T-helper 17 cell (primary cell): ENCODE results near the gene EFCAB12. TPM values are rescaled to one million over a fixed set of nuclear protein-coding genes. Genes with fewer than 3 reads are reported as not detected.
A peak's percentile ranks its signal among the peaks of the same experiment; 100 is the strongest.

Experiments
- ATAC-seq: fragments of 150-1000 bp; cut with Tn5 transposase; 2 replicates; pipeline ENCODE4 v1.10.0; 2021; ENCODE audit warnings: mild to moderate bottlenecking, moderate library complexity
- DNase-seq, 3 donors: peaks; one replicate each; pipeline versions ENCODE4 v3.0.0 to v3.0.0-alpha.2; 2020 to 2021
- H3K9me3 ChIP-seq: one replicate; pipeline ENCODE4 v1.7.0; 2013; ENCODE audit warnings: low read length, mild to moderate bottlenecking; ENCODE audit not compliant: control insufficient read depth, poor library complexity, severe bottlenecking
- H3K27ac Mint-ChIP-seq: one replicate; pipeline ENCODE4 v1.8.0; 2022; ENCODE audit warnings: mild to moderate bottlenecking, moderate library complexity, mixed read lengths
- H3K27me3 Mint-ChIP-seq: one replicate; pipeline ENCODE4 v1.8.0; 2022; ENCODE audit warnings: mixed read lengths
- H3K36me3 Mint-ChIP-seq: one replicate; pipeline ENCODE4 v1.8.0; 2022; ENCODE audit warnings: low read depth, mixed read lengths
- H3K4me1 Mint-ChIP-seq: one replicate; pipeline ENCODE4 v1.8.0; 2022; ENCODE audit warnings: mild to moderate bottlenecking, mixed read lengths
- H3K4me3 Mint-ChIP-seq: one replicate; pipeline ENCODE4 v1.8.0; 2022; ENCODE audit warnings: mild to moderate bottlenecking, moderate library complexity, mixed read lengths
- total RNA-seq, 4 donors: library from RNA in 2 of 4; stranded (reverse) in 2 of 4; gene quantifications; one replicate each; pipeline ENCODE4 v1.2.3 and lab custom pipeline; 2022 to 2026

EFCAB12 gene
- total RNA-seq, 2 donors from 2014 or later, result 2.3 to 5.2 TPM

DNA sequence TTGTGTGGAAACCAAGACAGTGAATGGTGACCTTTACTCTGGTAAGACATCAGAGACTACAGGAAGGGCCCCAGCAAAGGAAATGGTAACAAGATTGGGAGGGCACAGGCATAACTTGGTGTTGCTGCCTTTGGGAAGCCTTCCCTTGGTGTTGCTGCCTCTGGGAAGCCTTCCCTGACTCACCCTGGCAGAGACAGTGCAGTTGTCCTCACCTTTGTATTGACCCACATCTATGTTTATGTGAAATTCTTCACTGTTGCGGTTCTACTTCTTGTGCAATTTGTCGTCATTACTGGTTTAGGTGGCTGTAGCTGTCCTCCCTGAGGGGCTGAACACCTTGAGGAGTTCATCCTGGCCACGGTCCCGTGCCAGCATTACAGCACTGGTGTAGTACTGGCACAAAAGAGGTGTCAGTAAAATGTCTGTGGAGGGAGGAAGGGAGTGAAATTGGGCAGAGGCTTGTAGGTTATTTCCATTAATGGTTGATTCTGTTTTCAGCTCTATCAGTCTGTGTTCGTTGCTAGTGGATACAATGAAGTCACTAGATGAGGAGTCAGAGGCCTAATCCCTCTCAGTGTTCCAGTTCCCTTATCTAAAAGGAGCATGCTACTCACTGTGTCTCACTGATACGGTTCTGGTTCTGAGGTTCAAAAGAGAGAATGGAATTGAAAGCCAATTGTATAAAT is 33.2 kb upstream of the EFCAB12 start:
- ATAC-seq (no peak), DNase-seq (no peak)
- Mint-ChIP-seq H3K4me3 (no peak overlapping the region), H3K27me3 (no peaks in the 10 kb centered on the region), H3K27ac (no peak overlapping the region), H3K36me3 (peaks cover 6% of the 10 kb centered on the region), H3K4me1 (peaks cover 7% of the 10 kb centered on the region)
- no peaks in the 10 kb centered on the region for H3K9me3 ChIP-seq

DNA sequence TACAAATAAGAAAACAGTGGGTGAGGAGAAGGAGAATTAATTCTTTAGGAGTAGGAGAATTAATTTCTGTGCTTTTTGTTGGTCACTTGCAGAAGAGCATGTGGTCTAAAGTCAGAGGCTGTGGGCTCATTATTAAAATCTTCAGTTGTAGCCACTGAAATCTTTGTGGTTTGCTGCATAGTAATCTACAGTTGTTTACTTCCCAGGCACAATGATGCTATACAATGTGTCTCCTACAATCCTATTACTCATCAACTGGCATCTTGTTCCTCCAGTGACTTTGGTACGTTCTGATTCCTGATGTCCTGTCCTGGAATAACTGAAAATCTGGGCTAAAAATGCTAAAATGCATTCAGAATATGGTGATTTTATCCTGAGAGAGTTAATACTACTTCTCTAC is 32.6 kb upstream of the EFCAB12 start:
- DNase-seq (no peak), ATAC-seq (no peak)
- peaks cover 7% of the 10 kb centered on the region for H3K4me1 Mint-ChIP-seq
- H3K27me3 Mint-ChIP-seq, result no peaks in the 10 kb centered on the region
- H3K27ac Mint-ChIP-seq, result peak overlapping the region; percentile 41
- H3K4me3 Mint-ChIP-seq, result no peak overlapping the region
- no peaks in the 10 kb centered on the region for H3K9me3 ChIP-seq
- peaks cover 6% of the 10 kb centered on the region for H3K36me3 Mint-ChIP-seq

DNA sequence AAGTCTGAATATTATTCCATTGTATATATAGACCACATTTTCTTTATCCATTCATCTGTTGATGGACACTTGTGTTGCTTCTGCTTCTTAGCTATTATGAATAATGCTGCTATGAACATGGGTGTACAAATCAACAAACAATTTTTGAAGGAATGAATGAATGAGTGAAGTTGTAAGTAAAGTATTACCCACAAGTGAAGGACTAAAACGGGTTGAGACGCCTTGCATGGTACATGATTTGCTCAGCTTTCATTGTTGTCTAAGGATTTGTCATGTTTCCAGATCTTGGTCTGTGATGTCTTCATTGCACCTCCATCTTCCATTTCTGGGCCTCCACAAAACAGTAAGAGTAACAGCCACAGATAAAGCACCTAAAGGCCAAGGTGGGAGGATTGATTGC is 32.1 kb upstream of the EFCAB12 start:
- peak overlapping the region; percentile 41 for H3K27ac Mint-ChIP-seq
- H3K9me3 ChIP-seq, result no peaks in the 10 kb centered on the region
- DNase-seq, result no peak
- peaks cover 7% of the 10 kb centered on the region for H3K4me1 Mint-ChIP-seq
- H3K4me3 Mint-ChIP-seq, result no peak overlapping the region
- no peaks in the 10 kb centered on the region for H3K27me3 Mint-ChIP-seq
- H3K36me3 Mint-ChIP-seq, result peaks cover 6% of the 10 kb centered on the region
- ATAC-seq, result no peak

DNA sequence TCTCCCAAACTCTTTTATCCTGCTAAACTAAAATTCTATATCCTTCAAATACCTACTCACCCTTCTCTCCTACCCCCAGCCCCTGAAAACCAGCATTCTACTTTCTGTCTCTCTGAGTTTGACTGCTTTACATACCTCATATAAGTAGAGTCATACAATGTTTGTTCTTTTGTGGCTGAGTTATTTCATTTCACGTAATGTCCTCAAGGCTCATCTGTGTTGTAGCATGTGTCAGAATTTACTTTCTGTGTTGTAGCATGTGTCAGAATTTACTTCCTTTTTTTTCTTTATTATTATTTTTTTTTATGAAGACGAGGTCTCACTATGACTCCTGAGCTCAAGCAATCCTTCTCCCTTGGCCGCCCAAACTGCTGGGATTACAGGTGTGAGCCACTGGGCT is 31.7 kb upstream of the EFCAB12 start:
- H3K4me3 Mint-ChIP-seq, result no peak overlapping the region

DNA sequence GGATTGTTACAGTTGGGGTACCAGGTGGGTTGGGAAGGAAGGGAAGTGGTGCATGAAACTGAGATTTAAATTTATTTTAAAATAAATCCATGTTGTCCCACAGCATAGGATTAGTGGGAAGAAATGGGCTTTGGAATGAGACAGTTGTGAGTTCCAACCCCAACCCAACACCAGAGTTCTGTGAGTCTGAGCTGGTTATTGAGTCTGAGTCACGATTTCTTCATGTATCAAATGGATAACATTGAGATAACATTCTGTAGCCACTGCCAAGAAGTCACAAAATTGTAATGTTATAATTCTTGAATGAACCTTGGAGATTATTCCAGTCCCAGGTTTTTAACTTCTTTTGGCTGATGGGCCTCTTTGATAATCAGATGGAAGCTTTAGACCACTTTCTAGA is 25.3 kb upstream of the EFCAB12 start:
- peaks cover 16% of the 10 kb centered on the region for H3K36me3 Mint-ChIP-seq
- no peaks in the 10 kb centered on the region for H3K27me3 Mint-ChIP-seq
- H3K27ac Mint-ChIP-seq, result no peak overlapping the region
- no peak for DNase-seq
- no peaks in the 10 kb centered on the region for H3K9me3 ChIP-seq
- H3K4me1 Mint-ChIP-seq, result peaks cover 12% of the 10 kb centered on the region
- ATAC-seq, result no peak
- no peak overlapping the region for H3K4me3 Mint-ChIP-seq

More for the DNA sequence above, 31.7 kb upstream of the EFCAB12 start:
- Mint-ChIP-seq H3K27ac (peak overlapping the region; percentile 41), H3K4me1 (peaks cover 7% of the 10 kb centered on the region), H3K36me3 (peaks cover 6% of the 10 kb centered on the region), H3K27me3 (no peaks in the 10 kb centered on the region)
- ATAC-seq (no peak), DNase-seq (no peak)
- no peaks in the 10 kb centered on the region for H3K9me3 ChIP-seq

DNA sequence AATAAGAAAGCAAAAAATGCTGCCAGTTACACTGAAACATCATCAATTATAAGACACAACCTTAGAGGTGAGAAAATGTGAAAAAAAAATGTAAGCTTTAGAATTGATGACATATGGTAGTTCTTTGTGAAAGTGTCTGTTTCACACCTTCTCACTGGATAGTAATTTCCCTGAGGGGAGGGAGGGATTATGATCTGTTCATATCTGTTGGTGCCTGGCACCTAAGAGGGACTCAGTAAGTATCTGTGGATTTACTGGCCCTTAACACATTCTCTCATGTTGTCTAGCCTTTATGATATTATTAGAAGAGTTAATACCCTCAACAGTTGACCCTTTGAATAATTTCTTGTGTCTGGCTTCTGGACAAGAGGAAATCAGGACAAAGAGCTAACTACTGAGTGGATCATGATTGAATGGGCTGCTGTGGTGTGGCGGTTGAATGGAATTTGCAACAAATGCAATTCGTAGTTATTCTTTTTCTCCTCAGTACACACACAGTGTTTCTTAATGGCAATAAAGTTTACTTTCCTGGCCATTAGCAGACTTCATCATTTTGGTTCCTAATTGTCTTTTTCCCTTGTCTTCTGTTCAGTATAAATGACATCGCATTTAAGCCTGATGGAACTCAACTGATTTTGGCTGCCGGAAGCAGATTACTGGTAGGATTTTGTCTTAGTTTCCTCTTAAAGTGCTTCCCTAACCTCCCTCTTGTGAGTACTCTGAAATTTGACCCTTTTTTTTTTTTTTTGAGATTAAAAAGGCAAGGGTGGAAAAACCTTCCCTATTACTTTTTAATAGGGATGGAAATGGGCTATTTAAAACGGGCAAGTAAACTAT is 21.1 kb upstream of the EFCAB12 start:
- Mint-ChIP-seq H3K27me3 (no peaks in the 10 kb centered on the region), H3K4me1 (peaks cover 12% of the 10 kb centered on the region), H3K36me3 (peaks cover 16% of the 10 kb centered on the region), H3K4me3 (no peak overlapping the region), H3K27ac (no peak overlapping the region)
- no peak for DNase-seq
- ATAC-seq, result no peak
- H3K9me3 ChIP-seq, result no peaks in the 10 kb centered on the region

DNA sequence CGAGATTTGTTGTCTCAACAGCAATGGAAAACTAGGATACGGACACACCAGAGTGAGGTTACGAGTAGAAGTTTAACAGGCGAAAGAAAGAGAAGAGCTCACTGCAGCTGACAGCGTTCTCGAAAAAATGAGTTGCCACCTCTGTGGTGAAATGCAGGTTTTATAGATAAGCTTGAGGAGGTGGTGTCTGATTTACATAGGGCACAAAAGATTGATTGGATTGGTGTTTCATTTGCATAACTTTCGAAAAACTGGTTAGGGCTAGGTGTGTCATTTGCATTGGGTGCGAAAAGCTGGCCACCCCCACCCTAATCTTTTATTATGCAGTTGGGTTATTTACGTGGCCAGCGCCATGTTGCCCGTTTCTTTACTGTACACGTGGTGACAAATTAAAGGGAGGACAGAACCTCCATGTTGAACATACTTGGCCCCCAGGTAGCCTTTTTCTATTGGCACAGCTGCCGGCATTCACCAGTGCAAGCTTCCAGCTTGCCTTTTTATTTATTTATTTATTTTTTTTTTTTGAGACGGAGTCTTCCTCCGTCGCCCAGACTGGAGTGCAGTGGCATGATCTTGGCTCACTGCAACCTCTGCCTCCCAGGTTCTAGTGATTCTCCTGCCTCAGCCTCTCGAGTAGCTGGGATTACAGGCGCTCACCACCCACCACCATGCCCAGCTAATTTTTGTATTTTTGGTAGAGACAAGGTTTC is 19.9 kb upstream of the EFCAB12 start:
- peaks cover 14% of the 10 kb centered on the region for H3K4me1 Mint-ChIP-seq
- ATAC-seq (no peak), DNase-seq (no peak)
- H3K4me3 Mint-ChIP-seq, result no peak overlapping the region
- H3K27me3 Mint-ChIP-seq, result no peaks in the 10 kb centered on the region
- no peak overlapping the region for H3K27ac Mint-ChIP-seq
- peaks cover 13% of the 10 kb centered on the region for H3K36me3 Mint-ChIP-seq
- H3K9me3 ChIP-seq, result no peaks in the 10 kb centered on the region

DNA sequence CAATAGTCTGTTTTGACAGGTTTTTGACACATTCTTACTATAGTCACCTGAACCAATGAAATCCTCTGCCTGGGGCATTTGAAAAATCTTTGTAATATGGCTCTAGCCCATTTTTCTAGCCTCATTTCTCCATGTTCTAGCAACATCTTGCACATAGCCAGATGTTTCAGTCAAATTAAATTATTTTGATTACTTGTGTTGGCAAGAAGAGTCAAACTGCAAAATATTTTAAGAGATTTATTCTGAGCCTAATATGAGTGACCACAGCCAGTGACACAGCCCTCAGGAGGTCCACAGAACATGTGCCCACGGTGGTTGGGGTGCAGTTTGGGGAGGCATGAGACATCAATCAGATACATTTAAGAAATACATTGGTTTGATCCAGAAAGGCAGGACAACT is 18.5 kb upstream of the EFCAB12 start:
- Mint-ChIP-seq H3K27ac (no peak overlapping the region), H3K27me3 (no peaks in the 10 kb centered on the region), H3K36me3 (peaks cover 3% of the 10 kb centered on the region), H3K4me1 (peaks cover 17% of the 10 kb centered on the region), H3K4me3 (no peak overlapping the region)
- ATAC-seq (no peak), DNase-seq (no peak)
- H3K9me3 ChIP-seq, result no peaks in the 10 kb centered on the region

DNA sequence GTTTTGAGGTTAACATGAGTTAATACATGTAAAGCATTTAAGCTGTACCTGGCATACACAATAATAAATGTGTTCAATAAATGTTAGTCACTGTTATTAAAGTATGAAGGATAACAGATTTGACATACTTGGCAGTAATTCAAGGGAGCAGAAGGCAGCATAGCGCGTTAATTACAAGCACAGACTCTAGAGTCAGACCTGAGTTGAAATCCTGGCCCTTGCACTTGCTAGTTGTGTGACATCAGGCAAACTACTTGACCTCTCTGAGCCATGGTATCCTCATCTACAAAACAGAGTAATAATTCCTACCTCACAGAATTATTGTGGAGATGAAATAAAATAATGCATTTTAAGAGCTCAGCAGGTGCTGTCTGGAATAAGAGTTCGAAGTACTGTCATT is 17.0 kb upstream of the EFCAB12 start:
- Mint-ChIP-seq H3K4me3 (no peak overlapping the region), H3K27me3 (no peaks in the 10 kb centered on the region), H3K27ac (no peak overlapping the region), H3K36me3 (peaks cover 2% of the 10 kb centered on the region), H3K4me1 (peaks cover 24% of the 10 kb centered on the region)
- no peaks in the 10 kb centered on the region for H3K9me3 ChIP-seq
- ATAC-seq (no peak), DNase-seq (no peak)

DNA sequence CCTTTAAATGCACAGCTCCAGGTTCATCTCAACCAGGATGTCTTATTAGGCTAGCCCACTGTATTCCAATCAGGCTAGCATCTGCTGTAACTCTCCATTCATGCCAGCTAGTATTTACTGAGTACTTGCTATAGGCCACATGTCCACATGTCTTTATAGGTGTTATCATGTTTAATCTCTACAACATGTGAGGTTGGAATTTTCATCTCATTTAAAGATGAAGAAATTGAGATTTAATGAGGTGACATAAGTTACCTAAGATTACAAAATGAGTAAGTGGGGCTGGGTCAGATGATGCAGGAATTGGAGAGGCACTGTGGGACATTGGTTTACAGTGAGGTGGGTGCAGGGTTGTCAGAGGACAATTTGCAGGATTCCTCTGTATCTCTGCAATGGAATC is 14.5 kb upstream of the EFCAB12 start:
- Mint-ChIP-seq H3K27me3 (no peaks in the 10 kb centered on the region), H3K4me3 (peak overlapping the region; percentile 69), H3K27ac (peak overlapping the region; percentile 95), H3K4me1 (peaks cover 33% of the 10 kb centered on the region), H3K36me3 (no peaks in the 10 kb centered on the region)
- DNase-seq (no peak), ATAC-seq (no peak)
- H3K9me3 ChIP-seq, result no peaks in the 10 kb centered on the region

DNA sequence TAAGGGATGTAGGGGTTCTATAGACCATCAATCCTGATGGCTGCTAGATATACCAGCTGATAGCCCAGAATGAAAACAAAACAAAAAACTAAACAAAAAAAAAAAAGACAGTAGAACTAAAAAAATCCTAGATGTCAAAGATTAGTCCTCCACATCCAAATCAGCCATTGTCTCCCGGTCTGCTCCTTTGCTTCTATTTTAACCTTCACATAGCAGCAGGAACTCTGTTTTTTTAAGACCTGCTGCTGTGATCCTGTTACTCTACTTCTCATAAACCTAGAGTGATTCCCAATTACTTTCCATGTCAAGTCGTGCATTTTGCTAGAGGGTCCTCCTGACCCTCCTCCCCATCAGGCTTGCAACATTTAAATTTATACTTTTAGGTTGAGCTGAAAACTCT is 14.1 kb upstream of the EFCAB12 start:
- H3K4me1 Mint-ChIP-seq, result peaks cover 38% of the 10 kb centered on the region
- no peaks in the 10 kb centered on the region for H3K9me3 ChIP-seq
- no peak for ATAC-seq
- peak overlapping the region; percentile 69 for H3K4me3 Mint-ChIP-seq
- DNase-seq, result no peak
- H3K27ac Mint-ChIP-seq, result peak overlapping the region; percentile 95
- H3K36me3 Mint-ChIP-seq, result no peaks in the 10 kb centered on the region
- H3K27me3 Mint-ChIP-seq, result no peaks in the 10 kb centered on the region

DNA sequence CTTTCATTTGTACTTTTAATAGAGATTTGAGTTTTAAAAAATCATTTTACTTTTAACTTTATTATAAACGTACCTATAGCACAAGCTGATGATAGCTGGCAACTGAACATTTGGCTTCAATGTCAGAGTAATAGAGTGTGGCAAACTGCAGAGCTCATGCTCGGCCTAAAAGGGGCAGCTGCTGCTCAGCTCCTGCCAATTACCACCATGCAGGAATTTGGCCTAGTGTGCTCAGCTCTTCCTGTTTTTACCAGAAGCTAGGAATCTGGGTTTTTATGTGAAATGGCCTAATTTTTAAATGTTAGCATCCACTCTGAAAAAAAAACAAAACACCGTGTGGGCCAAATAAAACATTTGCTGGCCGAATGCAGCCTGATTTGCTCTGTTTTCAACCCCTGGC is 13.3 kb upstream of the EFCAB12 start:
- no peaks in the 10 kb centered on the region for H3K36me3 Mint-ChIP-seq
- H3K27ac Mint-ChIP-seq, result peak overlapping the region; percentile 95
- DNase-seq (no peak), ATAC-seq (no peak)
- H3K9me3 ChIP-seq, result no peaks in the 10 kb centered on the region
- no peak overlapping the region for H3K4me3 Mint-ChIP-seq
- peaks cover 42% of the 10 kb centered on the region for H3K4me1 Mint-ChIP-seq
- no peaks in the 10 kb centered on the region for H3K27me3 Mint-ChIP-seq

DNA sequence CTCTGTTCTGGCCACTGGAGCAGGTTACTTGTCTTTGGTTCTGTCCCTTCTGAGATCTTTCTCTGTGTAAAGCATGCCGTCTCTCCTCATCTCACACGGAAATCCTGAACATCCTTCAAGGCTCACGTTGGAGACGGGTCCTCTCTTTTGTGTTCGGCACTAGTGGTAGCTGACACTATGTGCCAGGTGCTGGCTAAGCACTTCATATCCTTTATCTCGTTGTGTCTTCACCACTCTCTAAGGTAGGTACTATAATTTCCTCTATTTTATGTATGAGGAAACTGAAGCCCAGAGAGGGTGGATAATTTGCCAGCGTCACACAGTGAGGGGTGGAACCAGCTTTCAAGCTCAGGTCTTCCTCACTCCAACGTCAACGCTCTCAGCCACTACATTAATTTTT is 12.8 kb upstream of the EFCAB12 start:
- H3K9me3 ChIP-seq, result no peaks in the 10 kb centered on the region
- Mint-ChIP-seq H3K4me3 (peak overlapping the region; percentile 93), H3K36me3 (no peaks in the 10 kb centered on the region), H3K27ac (peak overlapping the region; percentile 95), H3K4me1 (peaks cover 47% of the 10 kb centered on the region), H3K27me3 (no peaks in the 10 kb centered on the region)
- DNase-seq (no peak), ATAC-seq (no peak)
